Measurements from ENCODE around the gene LOXL1. TPM values are rescaled to one million over a fixed set of nuclear protein-coding genes. Genes with fewer than 3 reads are reported as not detected.

The LOXL1 gene
- total and polyA plus RNA-seq, 10 of the 15 experiments (the other 5 are each of a cell fraction or from before 2014, with no cell fraction given) = 0.07 to 0.15 TPM; not detected in 8

GRCh38 chr15:73952171-73952912 is 26.1 kb downstream of the LOXL1 start (continued):
- TF ChIP-seq E4F1 (IDR thresholded peaks at IDR 0.05; ENCODE audit: borderline replicate concordance, partially characterized antibody) = no peak
- no peak for TF ChIP-seq PBX3 (IDR thresholded peaks at IDR 0.05; ENCODE audit: insufficient replicate concordance, low read depth, low read length)
- no peak for TF ChIP-seq CTCF (IDR thresholded peaks at IDR 0.05 in 2 of 3, conservative IDR thresholded peaks at IDR 0.05 in 1 of 3; ENCODE audit: control insufficient read depth in 2 of 3, extremely low read depth in 1 of 3, insufficient read depth in 1 of 3, low read depth in 3 of 3, low read length in 3 of 3)
- no peak for TF ChIP-seq TBL1XR1 (IDR thresholded peaks at IDR 0.05; ENCODE audit: low read depth, low read length)
- no peak for TF ChIP-seq RAD21 (IDR thresholded peaks at IDR 0.05; ENCODE audit: insufficient read depth, low read depth, low read length)
- TF ChIP-seq BHLHE40 (IDR thresholded peaks at IDR 0.05; ENCODE audit: borderline replicate concordance in 1 of 2, low read depth in 2 of 2, low read length in 1 of 2) = no peak
- no peak for TF ChIP-seq PAX8 (IDR thresholded peaks at IDR 0.05)
- TF ChIP-seq HDGF (IDR thresholded peaks at IDR 0.05) = no peak
- no peak for TF ChIP-seq NFIC (IDR thresholded peaks at IDR 0.05; ENCODE audit: low read depth, low read length)
- TF ChIP-seq ZBED1 (IDR thresholded peaks at IDR 0.05; ENCODE audit: borderline replicate concordance) = no peak
